Keratinocyte (primary cell): Measurements from ENCODE around the gene TRIM38. TPM values are rescaled to one million over a fixed set of nuclear protein-coding genes. Genes with fewer than 3 reads are reported as not detected.

ENCODE experiments used
- DNase-seq: peaks from one replicate; pipeline ENCODE4 v3.0.0-alpha.2; 2011; ENCODE audit warnings: low read depth, missing footprints, low spot score
- FAIRE-seq: peaks from 2 replicates; lab custom pipeline; 2011; peaks lifted over from hg19 to GRCh38; lab: Jason Lieb, UNC
- H2AFZ ChIP-seq: 2 replicates; pipeline ENCODE4 v1.6.0; 2012; ENCODE audit warnings: low read length, control low read depth, inconsistent platforms; ENCODE audit not compliant: control insufficient read depth
- H3K27ac ChIP-seq: 2 replicates; pipeline ENCODE4 v1.5.1; 2011; ENCODE audit warnings: low read length; ENCODE audit not compliant: control insufficient read depth, insufficient read depth
- H3K27me3 ChIP-seq: 3 replicates; pipeline ENCODE4 v1.6.0; 2011; ENCODE audit warnings: low read length; ENCODE audit not compliant: control insufficient read depth, insufficient read depth; ENCODE audit errors: extremely low read depth
- H3K36me3 ChIP-seq, 2 experiments: 2 replicates in 1 of 2; 3 replicates in 1 of 2; pipeline ENCODE4 v1.5.1; 2011; ENCODE audit warnings: low read length in 2 of 2, mild to moderate bottlenecking in 1 of 2; ENCODE audit not compliant: control insufficient read depth in 2 of 2, insufficient read depth in 2 of 2; ENCODE audit errors: extremely low read depth in 1 of 2
- H3K4me1 ChIP-seq: 3 replicates; pipeline ENCODE4 v1.5.1; 2011; ENCODE audit warnings: low read length; ENCODE audit not compliant: control insufficient read depth, insufficient read depth; ENCODE audit errors: extremely low read depth
- H3K4me2 ChIP-seq: 3 replicates; pipeline ENCODE4 v1.6.0; 2011; ENCODE audit warnings: low read depth, low read length; ENCODE audit not compliant: control insufficient read depth, insufficient read depth; ENCODE audit errors: extremely low read depth
- H3K4me3 ChIP-seq, 3 experiments: fragments of 200-600 bp in 1 of 3; sonication (generic) in 1 of 3; 2 replicates in 2 of 3; 3 replicates in 1 of 3; pipeline ENCODE4 v1.5.1; 2011 to 2016; ENCODE audit warnings: low read length in 3 of 3, mild to moderate bottlenecking in 3 of 3, control low read depth in 2 of 3, inconsistent platforms in 1 of 3, low read depth in 1 of 3, mixed read lengths in 1 of 3, mixed run types in 1 of 3, moderate library complexity in 1 of 3; ENCODE audit not compliant: control insufficient read depth in 2 of 3, insufficient read depth in 2 of 3; ENCODE audit errors: extremely low read depth in 1 of 3
- H3K79me2 ChIP-seq: 2 replicates; pipeline ENCODE4 v1.6.0; 2012; ENCODE audit warnings: low read length; ENCODE audit not compliant: control insufficient read depth, insufficient read depth
- H3K9ac ChIP-seq: 3 replicates; pipeline ENCODE4 v1.6.0; 2011; ENCODE audit warnings: low read length; ENCODE audit not compliant: control insufficient read depth, insufficient read depth; ENCODE audit errors: extremely low read depth
- H3K9me1 ChIP-seq: 3 replicates; pipeline ENCODE4 v1.6.0; 2011; ENCODE audit warnings: low read length; ENCODE audit not compliant: control insufficient read depth, insufficient read depth; ENCODE audit errors: extremely low read depth
- H3K9me3 ChIP-seq: 2 replicates; pipeline ENCODE4 v1.5.1; 2012; ENCODE audit warnings: low read depth, low read length; ENCODE audit not compliant: control insufficient read depth
- H4K20me1 ChIP-seq: 3 replicates; pipeline ENCODE4 v1.6.0; 2011; ENCODE audit warnings: low read length; ENCODE audit not compliant: control insufficient read depth, insufficient read depth; ENCODE audit errors: extremely low read depth
- EZH2 ChIP-seq: IDR thresholded peaks from one replicate; pipeline ENCODE4 v1.6.1; 2012; ENCODE audit warnings: inconsistent platforms, mild to moderate bottlenecking, low read length, moderate library complexity
- dilution Hi-C: fragments of 300-500 bp; cut with MboI; formaldehyde crosslinking; loops from one replicate; pipeline ENCODE4 v1.7.0; 2020; ENCODE audit warnings: low sequenced_read_pairs; ENCODE audit not compliant: extremely low pct_ligation_motif_present
- polyA plus RNA-seq, 5 experiments: library from polyadenylated mRNA; depleted of rRNA in 3 of 5; stranded (reverse) in 3 of 5; stranded (forward) in 1 of 5; unstranded in 1 of 5; fragments of >200 nt; gene quantifications; 1 replicate in 1 of 5; 2 replicates in 3 of 5; 3 replicates in 1 of 5; pipeline versions ENCODE4 v1.2.1 to v1.2.3, GENCODE V29; 2011 to 2012; ENCODE audit warnings: missing spikeins in 2 of 5, low read depth in 1 of 5, low replicate concordance in 1 of 5
- TF ChIP-seq, protein P1 (sequence below), 3 experiments: IDR thresholded peaks in 1 of 3; conservative IDR thresholded peaks in 1 of 3; optimal IDR thresholded peaks in 1 of 3; 2 replicates in 2 of 3; 3 replicates in 1 of 3; pipeline versions ENCODE3 to v1.5.1; 2011; ENCODE audit warnings: low read length in 3 of 3, mild to moderate bottlenecking in 3 of 3, moderate library complexity in 2 of 3, control low read depth in 1 of 3, inconsistent platforms in 1 of 3; ENCODE audit not compliant: insufficient read depth in 2 of 3; ENCODE audit errors: extremely low read depth in 1 of 3

Gene TRIM38
- polyA plus RNA-seq, 1 donor (not counting 4 experiments of a cell fraction or from before 2014, with no cell fraction given), result 7.8 TPM

DNA sequence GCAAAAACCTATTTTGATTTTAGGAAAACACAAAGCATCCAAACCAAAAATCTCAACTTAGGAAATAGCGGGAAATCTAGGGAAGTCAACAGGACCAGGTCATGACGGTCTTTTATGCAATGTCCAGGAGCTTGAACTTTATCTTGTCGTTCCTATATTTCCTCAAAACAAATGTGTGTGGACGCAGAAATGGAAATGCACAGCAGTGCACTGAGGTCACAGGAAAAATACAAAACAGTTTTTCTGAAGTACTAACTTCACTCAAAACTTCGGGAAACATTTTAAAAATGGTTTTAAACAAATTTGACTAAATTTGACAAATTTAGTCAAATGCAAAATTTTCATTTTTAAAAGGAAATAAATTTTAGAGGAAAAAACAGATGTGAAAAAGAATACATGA, 26.6 kb upstream of the TRIM38 start:
- H3K9me3 ChIP-seq, result no peaks in the 10 kb centered on the region
- DNase-seq (no peak), FAIRE-seq (no peak)
- no peak overlapping the region for H3K9ac ChIP-seq
- no peak overlapping the region for H3K27ac ChIP-seq
- H3K4me1 ChIP-seq, result no peaks in the 10 kb centered on the region
- no peak overlapping the region for H3K4me3 ChIP-seq
- dilution Hi-C loops, result no loop called here
- no peaks in the 10 kb centered on the region for H3K79me2 ChIP-seq
- TF ChIP-seq, protein P1, sequence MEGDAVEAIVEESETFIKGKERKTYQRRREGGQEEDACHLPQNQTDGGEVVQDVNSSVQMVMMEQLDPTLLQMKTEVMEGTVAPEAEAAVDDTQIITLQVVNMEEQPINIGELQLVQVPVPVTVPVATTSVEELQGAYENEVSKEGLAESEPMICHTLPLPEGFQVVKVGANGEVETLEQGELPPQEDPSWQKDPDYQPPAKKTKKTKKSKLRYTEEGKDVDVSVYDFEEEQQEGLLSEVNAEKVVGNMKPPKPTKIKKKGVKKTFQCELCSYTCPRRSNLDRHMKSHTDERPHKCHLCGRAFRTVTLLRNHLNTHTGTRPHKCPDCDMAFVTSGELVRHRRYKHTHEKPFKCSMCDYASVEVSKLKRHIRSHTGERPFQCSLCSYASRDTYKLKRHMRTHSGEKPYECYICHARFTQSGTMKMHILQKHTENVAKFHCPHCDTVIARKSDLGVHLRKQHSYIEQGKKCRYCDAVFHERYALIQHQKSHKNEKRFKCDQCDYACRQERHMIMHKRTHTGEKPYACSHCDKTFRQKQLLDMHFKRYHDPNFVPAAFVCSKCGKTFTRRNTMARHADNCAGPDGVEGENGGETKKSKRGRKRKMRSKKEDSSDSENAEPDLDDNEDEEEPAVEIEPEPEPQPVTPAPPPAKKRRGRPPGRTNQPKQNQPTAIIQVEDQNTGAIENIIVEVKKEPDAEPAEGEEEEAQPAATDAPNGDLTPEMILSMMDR (optimal IDR thresholded peaks at IDR 0.05 in 1 of 3, IDR thresholded peaks at IDR 0.05 in 1 of 3, conservative IDR thresholded peaks at IDR 0.05 in 1 of 3; ENCODE audit: extremely low read depth in 1 of 3, insufficient read depth in 2 of 3, low read length in 3 of 3), result no peak
- no peak for TF ChIP-seq EZH2
- no peaks in the 10 kb centered on the region for H3K27me3 ChIP-seq
- H3K36me3 ChIP-seq, result no peaks in the 10 kb centered on the region
- no peak overlapping the region for H2AFZ ChIP-seq
- H3K9me1 ChIP-seq, result no peaks in the 10 kb centered on the region
- no peak overlapping the region for H3K4me2 ChIP-seq
- H4K20me1 ChIP-seq, result no peaks in the 10 kb centered on the region

DNA sequence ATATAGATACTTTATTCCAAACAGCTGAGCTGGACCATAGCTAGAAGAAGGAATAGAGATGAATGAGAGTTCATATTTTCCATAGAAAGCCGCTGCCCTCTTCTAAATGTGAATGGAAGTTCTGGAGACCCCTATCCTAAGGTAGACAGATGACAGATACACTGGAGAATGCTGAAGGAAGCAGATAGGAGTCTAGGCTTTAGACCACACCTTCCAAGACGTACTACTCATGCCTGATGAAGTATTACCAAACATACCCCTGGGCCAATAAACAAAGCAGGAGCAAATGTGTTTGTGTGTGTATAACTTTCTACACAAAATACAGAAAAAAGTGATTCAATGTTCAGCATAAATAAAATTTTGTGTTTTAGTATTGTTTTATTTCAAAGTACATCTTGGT, 23.0 kb upstream of the TRIM38 start:
- Histone ChIP-seq H3K4me3 (no peak overlapping the region), H3K4me2 (no peak overlapping the region), H3K9me1 (no peaks in the 10 kb centered on the region), H3K27me3 (no peaks in the 10 kb centered on the region), H3K4me1 (no peaks in the 10 kb centered on the region), H3K36me3 (no peaks in the 10 kb centered on the region), H3K27ac (no peak overlapping the region), H2AFZ (no peak overlapping the region), H3K9ac (no peak overlapping the region), H3K9me3 (no peaks in the 10 kb centered on the region), H4K20me1 (no peaks in the 10 kb centered on the region), H3K79me2 (no peaks in the 10 kb centered on the region)
- DNase-seq (no peak), FAIRE-seq (no peak)
- dilution Hi-C loops, result no loop called here
- no peak for TF ChIP-seq EZH2
- TF ChIP-seq, protein P1 (optimal IDR thresholded peaks at IDR 0.05 in 1 of 3, IDR thresholded peaks at IDR 0.05 in 1 of 3, conservative IDR thresholded peaks at IDR 0.05 in 1 of 3; ENCODE audit: extremely low read depth in 1 of 3, insufficient read depth in 2 of 3, low read length in 3 of 3), result no peak
